GM18520 (cell line): Measurements from ENCODE around the gene SYT13.

Experiments used
- ATAC-seq: cut with Tn5 transposase; IDR thresholded peaks from one replicate; pipeline ENCODE4 v1.9.1; 2021; ENCODE audit not compliant: unreplicated experiment

SYT13 gene, protein sequence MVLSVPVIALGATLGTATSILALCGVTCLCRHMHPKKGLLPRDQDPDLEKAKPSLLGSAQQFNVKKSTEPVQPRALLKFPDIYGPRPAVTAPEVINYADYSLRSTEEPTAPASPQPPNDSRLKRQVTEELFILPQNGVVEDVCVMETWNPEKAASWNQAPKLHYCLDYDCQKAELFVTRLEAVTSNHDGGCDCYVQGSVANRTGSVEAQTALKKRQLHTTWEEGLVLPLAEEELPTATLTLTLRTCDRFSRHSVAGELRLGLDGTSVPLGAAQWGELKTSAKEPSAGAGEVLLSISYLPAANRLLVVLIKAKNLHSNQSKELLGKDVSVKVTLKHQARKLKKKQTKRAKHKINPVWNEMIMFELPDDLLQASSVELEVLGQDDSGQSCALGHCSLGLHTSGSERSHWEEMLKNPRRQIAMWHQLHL

GRCh38 chr11:45285930-45286632 is at the start of gene SYT13:
Gene SYT13, minus strand, starts transcription at chr11:45286341. Its CDS starts 134 bp downstream, at chr11:45286207.
- ATAC-seq, result no peak

DNA sequence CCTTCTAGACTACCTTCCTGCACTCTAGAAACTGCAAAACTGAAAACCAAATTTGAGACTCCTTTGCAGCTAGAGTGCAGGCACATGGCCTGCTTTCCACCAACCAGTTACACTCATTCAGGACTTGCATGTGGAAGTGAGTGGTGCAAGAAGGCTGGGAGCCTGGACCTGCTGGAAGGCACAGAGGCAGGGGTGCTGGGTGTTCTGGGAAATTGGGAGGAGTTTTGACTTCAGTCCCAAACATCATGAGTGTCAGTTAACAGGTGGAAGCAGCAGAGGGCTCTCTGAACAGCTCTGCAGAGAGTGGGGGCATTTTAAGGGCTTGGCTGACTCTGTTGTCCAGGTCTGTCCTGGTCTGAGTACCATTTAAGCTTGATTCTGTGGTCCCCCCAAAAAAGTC is 49.3 kb upstream of the SYT13 start:
- no peak for ATAC-seq

DNA sequence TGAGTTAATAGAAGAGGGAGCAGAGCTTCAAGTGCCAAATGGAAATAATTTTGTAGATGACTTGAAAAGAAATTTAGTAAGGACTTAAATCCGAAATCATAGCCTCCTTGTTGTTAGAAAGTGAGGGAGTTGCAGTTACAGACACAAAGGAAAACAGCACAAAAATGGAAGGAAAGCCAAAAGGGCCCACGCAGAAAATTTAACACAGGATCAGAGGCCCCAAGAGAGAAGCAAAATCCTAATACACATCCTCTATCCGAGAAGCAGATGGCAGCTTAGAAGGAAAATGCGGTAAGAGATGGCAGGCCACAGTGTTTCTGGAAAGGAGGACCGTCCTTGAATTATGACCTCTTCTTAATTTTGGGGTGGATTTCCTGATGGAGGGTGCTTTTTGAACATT is 48.7 kb upstream of the SYT13 start:
- ATAC-seq, result no peak

DNA sequence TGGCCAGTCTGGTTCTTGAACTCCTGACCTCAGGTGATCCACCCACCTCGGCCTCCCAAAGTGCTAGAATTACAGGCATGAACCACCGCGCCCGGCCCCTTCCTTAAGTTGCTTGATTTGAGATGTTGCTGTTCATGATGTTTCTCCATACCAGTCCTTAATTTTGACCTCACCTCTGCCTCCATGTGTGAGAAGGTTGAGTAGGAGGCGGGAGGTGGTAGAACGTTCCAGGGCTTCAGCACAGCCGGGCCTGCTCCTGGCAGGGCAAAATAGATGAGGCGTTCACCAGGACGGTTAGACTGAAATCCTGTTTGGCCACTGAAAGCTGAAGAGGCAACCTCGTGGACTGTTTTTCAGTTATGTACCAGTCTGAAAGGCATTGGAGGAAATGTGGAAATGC is 48.3 kb upstream of the SYT13 start:
- no peak for ATAC-seq

- ATAC-seq, result no peak
Measured at GRCh38 chr11:45333001-45333971, 47.1 kb upstream of the SYT13 start.

DNA sequence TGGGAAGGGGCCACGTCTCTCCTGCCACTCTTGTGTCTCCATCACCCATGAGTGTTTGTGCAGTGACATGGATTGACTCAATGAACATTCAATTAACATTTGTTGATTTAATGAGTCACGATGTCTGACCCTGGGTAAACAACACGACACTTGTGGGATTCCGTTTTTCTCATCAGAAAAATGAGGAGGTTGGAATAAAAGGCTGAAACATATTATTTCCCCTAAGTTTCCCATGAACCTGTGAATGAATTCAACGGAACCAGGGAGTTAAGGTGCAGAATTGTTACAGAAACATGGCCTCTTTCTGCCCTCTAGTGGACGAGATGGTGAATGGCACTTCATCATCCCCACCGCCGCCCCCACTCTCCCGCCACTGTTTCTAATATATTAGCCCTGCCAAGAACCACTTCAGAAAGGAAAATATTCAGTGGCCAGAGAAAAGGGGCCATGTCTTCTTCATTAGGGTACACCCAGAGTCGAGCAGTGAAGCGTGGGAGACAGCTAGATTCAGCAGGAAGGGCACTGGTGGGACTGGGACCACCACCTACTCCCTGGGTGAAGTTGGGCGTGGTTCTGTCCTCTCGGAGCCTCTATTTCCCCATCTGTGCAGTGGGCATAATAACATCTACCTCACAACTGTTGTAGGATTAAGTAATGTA is 46.3 kb upstream of the SYT13 start:
- ATAC-seq, result no peak

GRCh38 chr11:45331839-45332238 is 45.7 kb upstream of the SYT13 start:
- no peak for ATAC-seq

DNA sequence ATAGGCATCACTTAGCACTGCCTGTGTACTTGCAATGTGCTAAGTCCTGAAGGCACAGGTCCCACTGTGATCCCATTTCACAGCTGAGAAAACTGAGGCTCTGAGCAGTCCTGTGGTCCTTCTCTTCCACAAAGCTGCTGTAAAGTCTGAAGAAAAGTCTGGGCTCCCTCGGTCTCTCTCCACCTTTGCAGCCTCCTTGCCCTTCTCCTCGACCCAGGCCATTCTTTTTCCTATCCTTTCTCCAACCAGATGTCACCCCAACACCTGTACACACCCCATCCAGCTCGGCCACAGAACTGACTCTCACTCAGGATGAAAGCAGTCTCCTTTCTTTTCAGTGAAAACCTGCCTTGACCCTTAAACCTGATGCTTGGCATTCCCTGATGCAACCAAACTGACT is 42.6 kb upstream of the SYT13 start:
- no peak for ATAC-seq

DNA sequence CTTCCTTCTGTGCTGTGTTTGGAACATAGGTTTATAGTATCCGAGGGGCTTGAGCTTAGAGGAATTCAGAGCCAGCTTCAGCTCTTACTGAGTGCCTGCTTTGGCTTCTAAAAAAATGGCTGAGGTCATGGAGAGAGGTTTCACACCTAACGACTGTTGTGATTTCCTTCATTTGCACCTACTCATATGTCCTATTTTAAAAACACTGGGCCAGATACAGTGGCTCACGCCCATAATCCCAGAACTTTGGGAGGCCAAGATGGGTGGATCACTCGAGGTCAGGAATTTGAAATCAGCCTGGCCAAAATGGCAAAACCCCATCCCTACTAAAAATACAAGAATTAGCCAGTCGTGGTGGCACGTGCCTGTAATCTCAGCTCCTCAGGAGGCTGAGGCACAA is 38.3 kb upstream of the SYT13 start:
- no peak for ATAC-seq

GRCh38 chr11:45323601-45324249 is 37.6 kb upstream of the SYT13 start:
- ATAC-seq, result no peak

DNA sequence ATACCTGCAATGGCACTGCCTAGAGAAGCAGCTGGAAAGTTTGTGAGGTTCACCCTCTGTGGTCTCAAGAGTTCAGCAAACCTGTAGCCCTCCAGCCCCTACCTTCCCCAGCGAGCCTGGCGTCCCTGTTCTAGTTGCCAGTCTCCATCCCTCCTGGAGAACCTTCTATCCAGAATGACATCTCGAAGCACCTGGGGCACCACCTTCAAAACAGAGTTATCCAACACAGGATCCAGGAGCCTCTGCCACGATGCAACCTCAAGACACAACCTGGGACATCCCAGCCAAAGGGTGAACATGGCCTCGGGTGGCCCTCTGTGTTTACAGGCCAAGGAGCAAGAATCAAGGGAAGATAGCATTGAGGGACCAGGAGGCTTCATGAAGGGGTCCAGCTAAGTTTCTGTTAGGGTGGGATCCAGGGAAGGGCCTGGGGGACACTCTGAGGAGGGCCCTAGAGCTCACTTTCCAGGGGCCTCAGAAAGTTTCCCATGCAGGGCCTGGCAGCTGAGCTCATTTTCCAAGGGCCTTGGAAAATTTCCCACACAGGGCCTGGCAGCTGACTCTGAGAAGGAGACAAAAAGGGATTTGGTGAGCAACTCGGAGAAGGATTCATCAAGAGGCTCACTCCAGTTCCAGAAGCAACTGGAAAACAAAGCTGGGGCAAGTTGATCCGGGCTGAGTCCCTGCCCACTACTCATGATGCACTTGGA is 36.9 kb upstream of the SYT13 start:
- ATAC-seq, result no peak

DNA sequence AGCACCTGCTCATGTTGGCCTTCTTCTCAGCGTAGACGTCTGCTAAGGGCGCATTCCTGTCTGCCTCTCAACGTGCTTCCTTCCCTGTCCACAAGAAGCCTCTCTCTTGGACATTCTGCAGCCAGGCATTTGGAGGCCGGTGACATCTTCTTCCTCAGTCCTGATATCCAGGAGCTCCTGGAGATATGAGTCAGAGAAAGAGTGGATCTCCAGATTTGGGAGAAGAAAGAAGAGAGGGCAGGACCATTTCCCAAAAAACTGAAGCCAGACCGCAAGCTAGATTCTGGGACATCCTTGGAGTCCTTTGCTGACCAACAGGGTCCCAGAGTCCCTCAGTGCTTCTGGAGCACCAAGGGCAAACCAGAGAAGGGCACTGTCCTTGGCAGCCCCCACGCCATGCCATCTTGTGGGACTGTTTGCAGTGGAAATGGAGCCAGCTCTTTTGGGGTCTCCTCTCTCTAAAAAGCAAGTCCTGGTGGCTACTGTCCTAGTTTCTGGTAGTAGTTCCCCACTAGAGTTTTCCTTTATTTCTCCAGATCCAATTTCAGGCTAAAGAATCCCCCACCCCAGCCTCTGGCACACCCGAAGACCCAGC is 36.1 kb upstream of the SYT13 start:
- ATAC-seq, result no peak

GRCh38 chr11:45321669-45322068 is 35.5 kb upstream of the SYT13 start:
- ATAC-seq, result no peak

- ATAC-seq, result no peak
Measured at GRCh38 chr11:45321031-45321595, 35.0 kb upstream of the SYT13 start.

GRCh38 chr11:45320371-45320770 is 34.2 kb upstream of the SYT13 start:
- no peak for ATAC-seq

- ATAC-seq, result no peak
Measured at GRCh38 chr11:45319077-45319476, 32.9 kb upstream of the SYT13 start.

DNA sequence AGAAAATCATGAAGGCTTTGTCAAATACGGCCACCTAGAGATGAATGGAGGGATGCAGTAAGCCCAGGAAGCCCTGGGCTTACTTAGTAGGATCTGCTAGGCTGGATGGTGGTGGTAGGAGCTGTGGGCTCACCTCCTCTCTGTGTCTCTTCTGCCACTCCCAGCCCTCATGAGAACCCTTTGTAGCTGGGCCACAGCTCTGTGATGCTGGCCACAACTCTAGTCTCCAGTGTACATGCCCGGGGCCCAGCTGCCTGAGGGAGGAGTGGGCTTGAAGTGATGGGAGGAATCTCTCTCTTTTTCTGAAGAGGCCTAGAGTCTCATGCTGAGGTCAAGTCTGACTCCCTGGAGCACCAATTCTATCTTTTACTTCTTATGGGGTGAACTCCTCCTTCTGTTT is 32.4 kb upstream of the SYT13 start:
- no peak for ATAC-seq

- no peak for ATAC-seq
Measured at GRCh38 chr11:45316258-45316657, 30.1 kb upstream of the SYT13 start.

DNA sequence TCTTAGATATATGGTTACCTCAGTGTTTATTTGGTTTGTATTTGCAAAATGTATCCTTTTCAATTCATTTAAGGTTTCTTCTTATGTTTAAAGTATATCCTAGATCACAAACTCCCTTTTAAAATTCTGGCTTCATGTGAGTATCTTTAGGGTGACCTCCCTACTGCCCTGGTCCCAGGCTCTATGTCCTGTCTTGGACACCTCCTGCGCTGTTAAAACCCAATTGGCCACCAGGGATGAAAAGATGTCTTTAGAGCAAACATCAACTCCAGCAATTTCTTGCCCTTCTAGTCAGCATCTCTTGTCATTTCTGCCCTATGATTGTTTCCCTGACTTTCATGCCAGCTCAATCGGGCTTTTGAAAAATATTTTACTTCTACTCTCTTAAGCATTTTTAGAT is 28.8 kb upstream of the SYT13 start:
- no peak for ATAC-seq
